Endothelial cell of umbilical vein (primary cell): ENCODE data around the gene CBX5. TPM values are rescaled to one million over a fixed set of nuclear protein-coding genes. Genes with fewer than 3 reads are reported as not detected.
"Not testable (repeated sequence)": the region's sequence is repeated elsewhere in the genome, so short reads cannot be mapped to it uniquely, and the experiment has no call there.

Experiments
- BruUV-seq: library from RNA; stranded (reverse); fragments of 400-500 nt; replicated peaks from 2 replicates; lab custom pipeline; 2021; lab: Mats Ljungman, UMichigan
- CTCF ChIA-PET: fragments of 300-600, 350-600 bp; sonication (Branson Sonifier 250); formaldehyde crosslinking; loops from one replicate; lab custom pipeline; 2021; ENCODE audit warnings: antibody characterized with exemption, inconsistent platforms; lab: Charles Lee
- POLR2A ChIA-PET: fragments of 300-600, 350-600 bp; sonication (Branson Sonifier 250); formaldehyde crosslinking; loops from one replicate; lab custom pipeline; 2021; ENCODE audit warnings: antibody characterized with exemption, inconsistent platforms; lab: Charles Lee
- DNase-seq: peaks from one replicate; pipeline ENCODE4 v3.0.0-alpha.2; 2011; ENCODE audit warnings: low read depth, low spot score
- FAIRE-seq: peaks from 2 replicates; lab custom pipeline; 2011; peaks lifted over from hg19 to GRCh38; lab: Jason Lieb, UNC
- H2AFZ ChIP-seq: 2 replicates; pipeline ENCODE4 v1.6.0; 2012; ENCODE audit warnings: low read depth, low read length, control low read depth, inconsistent platforms
- H3K27ac ChIP-seq: 2 replicates; pipeline ENCODE4 v1.5.1; 2011; ENCODE audit warnings: low read depth, mild to moderate bottlenecking, control low read depth, low read length, moderate library complexity; ENCODE audit not compliant: insufficient read depth
- H3K27me3 ChIP-seq, 2 experiments: 2 replicates each; pipeline versions ENCODE4 v1.6.0 to v1.6.1; 2011; ENCODE audit warnings: low read length in 2 of 2, mixed read lengths in 1 of 2; ENCODE audit not compliant: control insufficient read depth in 2 of 2, insufficient read depth in 2 of 2
- H3K36me3 ChIP-seq, 2 experiments: 2 replicates in 1 of 2; 3 replicates in 1 of 2; pipeline ENCODE4 v1.5.1; 2011; ENCODE audit warnings: low read length in 2 of 2, mild to moderate bottlenecking in 1 of 2, moderate library complexity in 1 of 2; ENCODE audit not compliant: control insufficient read depth in 2 of 2, insufficient read depth in 2 of 2; ENCODE audit errors: extremely low read depth in 1 of 2
- H3K4me1 ChIP-seq: 3 replicates; pipeline ENCODE4 v1.5.1; 2011; ENCODE audit warnings: mild to moderate bottlenecking, low read length; ENCODE audit not compliant: control insufficient read depth, insufficient read depth; ENCODE audit errors: extremely low read depth
- H3K4me2 ChIP-seq: 2 replicates; pipeline ENCODE4 v1.6.1; 2011; ENCODE audit warnings: low read length, control low read depth, mixed read lengths; ENCODE audit not compliant: insufficient read depth
- H3K4me3 ChIP-seq, 3 experiments: fragments of 200-600 bp in 1 of 3; sonication (generic), shearing (Covaris generic) in 1 of 3; replicated peaks in 1 of 3; 2 replicates each; pipeline ENCODE4 v1.5.1; 2011 to 2016; ENCODE audit warnings: control low read depth in 3 of 3, low read length in 3 of 3, mild to moderate bottlenecking in 2 of 3, inconsistent platforms in 1 of 3, low read depth in 1 of 3, moderate library complexity in 1 of 3; ENCODE audit not compliant: insufficient read depth in 1 of 3
- H3K79me2 ChIP-seq: 2 replicates; pipeline ENCODE4 v1.6.0; 2012; ENCODE audit warnings: low read length, inconsistent platforms; ENCODE audit not compliant: control insufficient read depth, insufficient read depth
- H3K9ac ChIP-seq: replicated peaks from 2 replicates; pipeline ENCODE3; 2011; ENCODE audit warnings: low read length, control low read depth; ENCODE audit not compliant: insufficient read depth; ENCODE audit errors: extremely low read depth
- H3K9me1 ChIP-seq: replicated peaks from 3 replicates; pipeline ENCODE4 v1.6.0; 2011; ENCODE audit warnings: mild to moderate bottlenecking, low read length; ENCODE audit not compliant: control insufficient read depth, insufficient read depth; ENCODE audit errors: extremely low read depth
- H3K9me3 ChIP-seq: replicated peaks from 2 replicates; pipeline ENCODE4 v1.5.1; 2012; ENCODE audit warnings: low read length, inconsistent platforms; ENCODE audit not compliant: control insufficient read depth, insufficient read depth
- H4K20me1 ChIP-seq: replicated peaks from 2 replicates; pipeline ENCODE3; 2011; ENCODE audit warnings: mild to moderate bottlenecking, low read length; ENCODE audit not compliant: control insufficient read depth, insufficient read depth; ENCODE audit errors: extremely low read depth
- CTCF ChIP-seq, 2 donors: IDR thresholded peaks; 1 replicate in 1 of 2; 2 replicates in 1 of 2; pipeline ENCODE4 v1.5.1; 2011; ENCODE audit warnings: low read length in 2 of 2, mild to moderate bottlenecking in 2 of 2, moderate library complexity in 2 of 2, control low read depth in 1 of 2, inconsistent platforms in 1 of 2, low read depth in 1 of 2; ENCODE audit not compliant: insufficient read depth in 1 of 2; ENCODE audit errors: extremely low read depth in 1 of 2
- EZH2 ChIP-seq: IDR thresholded peaks from 2 replicates; pipeline ENCODE4 v1.6.1; 2012; ENCODE audit warnings: borderline replicate concordance, low read depth, mild to moderate bottlenecking, moderate library complexity, low read length, inconsistent platforms; ENCODE audit not compliant: severe bottlenecking
- FOS ChIP-seq: IDR thresholded peaks from 2 replicates; pipeline ENCODE4 v1.6.1; 2011; ENCODE audit warnings: mild to moderate bottlenecking, low read length, moderate library complexity, borderline replicate concordance; ENCODE audit not compliant: insufficient read depth
- GATA2 ChIP-seq: IDR thresholded peaks from 2 replicates; pipeline ENCODE4 v1.7.0; 2011; ENCODE audit warnings: low read depth, mild to moderate bottlenecking, moderate library complexity, mixed read lengths, low read length; ENCODE audit not compliant: insufficient read length, insufficient read depth
- JUN ChIP-seq: IDR thresholded peaks from 2 replicates; pipeline ENCODE4 v1.6.1; 2011; ENCODE audit warnings: borderline replicate concordance, low read depth; ENCODE audit not compliant: insufficient read length, insufficient read depth
- MAX ChIP-seq: IDR thresholded peaks from 2 replicates; pipeline ENCODE4 v1.6.1; 2011; ENCODE audit not compliant: insufficient read depth, insufficient read length
- MYC ChIP-seq: IDR thresholded peaks from one replicate; pipeline ENCODE4 v1.6.1; 2011; ENCODE audit warnings: mild to moderate bottlenecking, low read depth, low read length
- POLR2A ChIP-seq: IDR thresholded peaks from 2 replicates; pipeline ENCODE4 v1.6.1; 2012; ENCODE audit warnings: low read depth, mild to moderate bottlenecking, control low read depth, low read length
- POLR2AphosphoS5 ChIP-seq: IDR thresholded peaks from 2 replicates; pipeline ENCODE4 v1.6.1; 2012; ENCODE audit warnings: low read depth, mild to moderate bottlenecking, control low read depth, low read length, moderate library complexity; ENCODE audit not compliant: insufficient read depth
- dilution Hi-C: fragments of 300-500 bp; cut with MboI; formaldehyde crosslinking; loops from one replicate; pipeline ENCODE4 v1.15.0; 2019; ENCODE audit warnings: low sequenced_read_pairs; ENCODE audit not compliant: extremely low pct_ligation_motif_present
- intact Hi-C: fragments of 100-400 bp; cut with micrococcal nuclease; formaldehyde crosslinking; loops from one replicate; pipeline ENCODE4 v1.10.0; 2022
- polyA plus RNA-seq, 4 experiments: library from polyadenylated mRNA; depleted of rRNA in 3 of 4; stranded (reverse) in 3 of 4; unstranded in 1 of 4; fragments of >200 nt; gene quantifications; 2 replicates each; pipeline versions ENCODE4 v1.2.1 to v1.2.3, GENCODE V29; 2011 to 2012; ENCODE audit warnings: missing spikeins in 1 of 4
- total RNA-seq: library from RNA; stranded (reverse); gene quantifications from 2 replicates; pipeline ENCODE4 v1.2.3, GENCODE V29; 2021

Gene CBX5
- total and polyA plus RNA-seq, 2 donors (not counting 3 experiments of a cell fraction or from before 2014, with no cell fraction given) = 22.8 to 111 TPM

GRCh38 chr12:54228471-54228870, 51.5 kb downstream of the CBX5 start:
- H4K20me1 ChIP-seq = no peaks in the 10 kb centered on the region
- H3K9me3 ChIP-seq = no peaks in the 10 kb centered on the region
- TF ChIP-seq JUN (no peak), FOS (no peak), POLR2A (no peak), MYC (no peak), CTCF (IDR thresholded peaks at IDR 0.05; ENCODE audit: extremely low read depth in 1 of 2, insufficient read depth in 1 of 2, low read depth in 1 of 2, low read length in 2 of 2) (no peak), MAX (no peak), EZH2 (no peak), GATA2 (no peak), POLR2AphosphoS5 (no peak)
- no TSS peak for BruUV-seq
- DNase-seq = no peak
- H3K27me3 ChIP-seq = no peaks in the 10 kb centered on the region
- CTCF ChIA-PET = interaction anchor here (1.0 to 2.8 kb wide), 8 partner anchors 8 to 223 kb away, joined by 3 to 15 read pairs (median 5); partner anchors contain the start of gene COPZ1
- H2AFZ ChIP-seq = no peak overlapping the region
- H3K79me2 ChIP-seq = no peaks in the 10 kb centered on the region
- dilution Hi-C loops (no loop called here), intact Hi-C loops (no loop called here)
- H3K9me1 ChIP-seq = no peaks in the 10 kb centered on the region
- H3K4me3 ChIP-seq = no peak overlapping the region
- H3K27ac ChIP-seq = no peak overlapping the region
- peaks cover 20% of the 10 kb centered on the region for H3K4me1 ChIP-seq
- no peaks in the 10 kb centered on the region for H3K36me3 ChIP-seq
- no peak for FAIRE-seq
- H3K9ac ChIP-seq = no peak overlapping the region
- H3K4me2 ChIP-seq = no peak overlapping the region
- POLR2A ChIA-PET = interaction anchor here (0.8 kb wide), 1 partner anchor 58 kb away, joined by 3 read pairs; no protein-coding TSS in a partner anchor

- FAIRE-seq, H3K9me3 ChIP-seq, H3K4me3 ChIP-seq, H3K9ac ChIP-seq, H3K36me3 ChIP-seq, H3K27me3 ChIP-seq, dilution Hi-C loops, intact Hi-C loops, POLR2A ChIA-PET, H3K4me2 ChIP-seq, DNase-seq, H3K27ac ChIP-seq, H3K9me1 ChIP-seq, H4K20me1 ChIP-seq, H3K79me2 ChIP-seq, H2AFZ ChIP-seq, BruUV-seq: not testable (repeated sequence)
- CTCF ChIA-PET = interaction anchor here (1.0 to 2.8 kb wide), 8 partner anchors 9 to 222 kb away, joined by 3 to 15 read pairs (median 4); partner anchors contain the start of gene COPZ1
- H3K4me1 ChIP-seq = peaks cover 20% of the 10 kb centered on the region
These were observed 52.0 kb downstream of the CBX5 start for GRCh38 chr12:54227927-54228326.
